Neural cell (in vitro differentiated cells): ENCODE results near the gene TMEM164. TPM values are rescaled to one million over a fixed set of nuclear protein-coding genes. Genes with fewer than 3 reads are reported as not detected.

ENCODE experiments used
- H2AFZ ChIP-seq: fragments of 200-600, 300-800 bp; sonication (generic), shearing (Covaris generic); 2 replicates; pipeline ENCODE4 v1.6.0; 2014; ENCODE audit warnings: low read depth, mild to moderate bottlenecking, antibody characterized with exemption, low read length, moderate library complexity
- H3F3A ChIP-seq: fragments of 200-600 bp; shearing (Covaris generic); 2 replicates; pipeline ENCODE4 v1.6.1; 2016; ENCODE audit warnings: mild to moderate bottlenecking, moderate library complexity, mixed read lengths, antibody characterized with exemption, low read length; ENCODE audit not compliant: insufficient read depth, poor library complexity, severe bottlenecking
- H3K27ac ChIP-seq: fragments of 200-600, 300-800 bp; sonication (generic), shearing (Covaris generic); 2 replicates; pipeline ENCODE4 v1.5.1; 2014; ENCODE audit warnings: mild to moderate bottlenecking, low read length, moderate library complexity
- H3K27me3 ChIP-seq: fragments of 300-800, 200-600 bp; sonication (generic), shearing (Covaris generic); 2 replicates; pipeline ENCODE4 v1.6.0; 2014; ENCODE audit warnings: mild to moderate bottlenecking, low read depth, low read length, moderate library complexity; ENCODE audit not compliant: insufficient read depth
- H3K36me3 ChIP-seq: fragments of 300-800, 200-600 bp; sonication (generic), shearing (Covaris generic); 2 replicates; pipeline ENCODE4 v1.5.1; 2014; ENCODE audit warnings: mild to moderate bottlenecking, antibody characterized with exemption, low read length, moderate library complexity; ENCODE audit not compliant: insufficient read depth
- H3K4me2 ChIP-seq: fragments of 300-800, 200-600 bp; sonication (generic), shearing (Covaris generic); 2 replicates; pipeline ENCODE4 v1.6.0; 2014; ENCODE audit warnings: mild to moderate bottlenecking, low read length
- H3K4me3 ChIP-seq: fragments of 300-800, 200-600 bp; sonication (generic), shearing (Covaris generic); 2 replicates; pipeline ENCODE4 v1.5.1; 2014; ENCODE audit warnings: mild to moderate bottlenecking, low read length, moderate library complexity
- H3K79me2 ChIP-seq: fragments of 200-600 bp; shearing (Covaris generic); replicated peaks from 2 replicates; pipeline ENCODE4 v1.6.0; 2014; ENCODE audit warnings: mild to moderate bottlenecking, low read length, moderate library complexity; ENCODE audit not compliant: insufficient read depth
- H3K9ac ChIP-seq: fragments of 300-800, 200-600 bp; sonication (generic), shearing (Covaris generic); 2 replicates; pipeline ENCODE4 v1.6.1; 2016; ENCODE audit warnings: mild to moderate bottlenecking, low read length, mixed read lengths
- H3K9me2 ChIP-seq: fragments of 200-600 bp; shearing (Covaris generic); 2 replicates; pipeline ENCODE4 v1.6.1; 2016; ENCODE audit warnings: mild to moderate bottlenecking, low read length, mixed read lengths; ENCODE audit not compliant: insufficient read depth
- H3K9me3 ChIP-seq: fragments of 200-600, 300-800 bp; sonication (generic), shearing (Covaris generic); 2 replicates; pipeline ENCODE4 v1.6.1; 2016; ENCODE audit warnings: mild to moderate bottlenecking, mixed run types, low read length, moderate library complexity, mixed read lengths
- H4K20me1 ChIP-seq: fragments of 200-600 bp; shearing (Covaris generic); 2 replicates; pipeline ENCODE4 v1.6.1; 2016; ENCODE audit warnings: mild to moderate bottlenecking, mixed run types; ENCODE audit not compliant: insufficient read depth
- CTCF ChIP-seq: fragments of 450-650 bp; IDR thresholded peaks from 2 replicates; pipeline ENCODE4 v1.5.1; 2014; ENCODE audit warnings: antibody characterized with exemption, mild to moderate bottlenecking, moderate library complexity; ENCODE audit not compliant: poor library complexity, severe bottlenecking
- EP300 ChIP-seq: fragments of 450-650 bp; conservative IDR thresholded peaks from 2 replicates; pipeline ENCODE4 v1.6.1; 2014; ENCODE audit warnings: antibody characterized with exemption, mild to moderate bottlenecking, moderate library complexity; ENCODE audit not compliant: poor library complexity, severe bottlenecking
- EZH2 ChIP-seq: fragments of 200-600, 300-800 bp; shearing (Covaris generic), sonication (generic); IDR thresholded peaks from 2 replicates; pipeline ENCODE4 v1.6.1; 2014; ENCODE audit warnings: antibody characterized with exemption, low read length, borderline replicate concordance, mild to moderate bottlenecking; ENCODE audit not compliant: insufficient read depth, poor library complexity, severe bottlenecking
- MXI1 ChIP-seq: fragments of 450-650 bp; conservative IDR thresholded peaks from 2 replicates; pipeline ENCODE4 v1.6.1; 2014; ENCODE audit warnings: antibody characterized with exemption, mild to moderate bottlenecking; ENCODE audit not compliant: poor library complexity, severe bottlenecking
- POLR2AphosphoS5 ChIP-seq: IDR thresholded peaks from 2 replicates; pipeline ENCODE4 v1.6.1; 2012
- RAD21 ChIP-seq: fragments of 450-650 bp; conservative IDR thresholded peaks from 2 replicates; pipeline ENCODE4 v1.6.1; 2014; ENCODE audit warnings: antibody characterized with exemption, mild to moderate bottlenecking, moderate library complexity
- REST ChIP-seq: IDR thresholded peaks from 2 replicates; pipeline ENCODE4 v1.6.1; 2012; ENCODE audit warnings: borderline replicate concordance
- SMC3 ChIP-seq: fragments of 450-650 bp; conservative IDR thresholded peaks from 2 replicates; pipeline ENCODE4 v1.6.1; 2014; ENCODE audit warnings: antibody characterized with exemption, mild to moderate bottlenecking, moderate library complexity; ENCODE audit not compliant: poor library complexity
- TAF1 ChIP-seq: IDR thresholded peaks from 2 replicates; pipeline ENCODE4 v1.6.1; 2012; ENCODE audit warnings: low read depth
- polyA plus RNA-seq: library from polyadenylated mRNA; depleted of rRNA; stranded (reverse); fragments of >200 nt; gene quantifications from 2 replicates; pipeline ENCODE4 v1.2.3, GENCODE V29; 2014

The TMEM164 gene
- polyA plus RNA-seq, 1 donor from 2014 or later = 52.8 TPM

GRCh38 chrX:110050901-110051300 is 48.0 kb downstream of the TMEM164 start:
- no peak for TF ChIP-seq EP300
- no peak for TF ChIP-seq CTCF
- no peak for TF ChIP-seq TAF1
- TF ChIP-seq MXI1 = no peak
- no peak for TF ChIP-seq RAD21
- no peak for TF ChIP-seq SMC3
- TF ChIP-seq REST = no peak
- Histone ChIP-seq H3K9me2 (no peaks in the 10 kb centered on the region), H3K79me2 (no peaks in the 10 kb centered on the region), H3K4me2 (no peak overlapping the region), H3K9me3 (no peaks in the 10 kb centered on the region), H3F3A (no peaks in the 10 kb centered on the region), H4K20me1 (no peaks in the 10 kb centered on the region), H2AFZ (no peak overlapping the region), H3K36me3 (no peaks in the 10 kb centered on the region), H3K27ac (no peak overlapping the region), H3K9ac (no peak overlapping the region), H3K27me3 (no peaks in the 10 kb centered on the region), H3K4me3 (no peak overlapping the region)

GRCh38 chrX:110051559-110051958 is 48.6 kb downstream of the TMEM164 start:
- Histone ChIP-seq H3K27ac (no peak overlapping the region), H3K27me3 (no peaks in the 10 kb centered on the region), H3K4me2 (no peak overlapping the region)

More at GRCh38 chrX:110051559-110051958, 48.6 kb downstream of the TMEM164 start:
- H3K9me3 ChIP-seq = no peaks in the 10 kb centered on the region
- no peak for TF ChIP-seq TAF1
- TF ChIP-seq POLR2AphosphoS5 = no peak
- no peak for TF ChIP-seq REST
- no peak for TF ChIP-seq EP300
- no peak for TF ChIP-seq SMC3
- TF ChIP-seq EZH2 = no peak
- TF ChIP-seq CTCF = no peak
- TF ChIP-seq RAD21 = no peak
- no peak for TF ChIP-seq MXI1
- H3K9me2 ChIP-seq = no peaks in the 10 kb centered on the region
- H3K4me3 ChIP-seq = no peak overlapping the region
- no peak overlapping the region for H3K9ac ChIP-seq
- H4K20me1 ChIP-seq = no peaks in the 10 kb centered on the region
- no peaks in the 10 kb centered on the region for H3F3A ChIP-seq
- no peaks in the 10 kb centered on the region for H3K36me3 ChIP-seq
- H2AFZ ChIP-seq = no peak overlapping the region
- H3K79me2 ChIP-seq = no peaks in the 10 kb centered on the region
